Measurements from ENCODE around the gene CEP250. TPM values are rescaled to one million over a fixed set of nuclear protein-coding genes. Genes with fewer than 3 reads are reported as not detected.

Gene CEP250
- total RNA-seq, 1 donor from 2014 or later = 28.9 TPM

- no peak for DNase-seq (ENCODE audit: low read depth)
These were observed 106.3 kb downstream of the CEP250 start for GRCh38 chr20:35561671-35562070.

- no peak for DNase-seq (ENCODE audit: low read depth)
These were observed 107.2 kb downstream of the CEP250 start for GRCh38 chr20:35562541-35563110.

- DNase-seq (ENCODE audit: low read depth) = no peak
These were observed 108.4 kb downstream of the CEP250 start for GRCh38 chr20:35563834-35564233.

GRCh38 chr20:35564905-35565304 is 109.5 kb downstream of the CEP250 start:
- no peak for DNase-seq (ENCODE audit: low read depth)

- no peak for DNase-seq (ENCODE audit: low read depth)
These were observed 113.2 kb downstream of the CEP250 start for GRCh38 chr20:35568645-35569044.

MicroRNA genes within 50 kb of the gene (microRNA counts, 767-probe panel; counts per million panel counts)
- microRNA hsa-miR-1289 = not detected

Small RNAs within 50 kb of the gene (microRNA-seq; reads per million reads assigned to microRNA genes)
- not detected for gene MIR1289-1

Other genes with a start within 250 kb of the CEP250 start
- gene MMP24, start 228.9 kb upstream of the CEP250 start, total RNA-seq = 0.16 and 0.29 TPM in 2 replicates
- 18.9 and 21.4 TPM in 2 replicates for gene MMP24OS, start 177.5 kb upstream of the CEP250 start, total RNA-seq
- gene EIF6, start 170.8 kb upstream of the CEP250 start, total RNA-seq = 79.4 and 88.0 TPM in 2 replicates
- not detected in 2 replicates for gene FAM83C, start 163.2 kb upstream of the CEP250 start, total RNA-seq
- 54.8 and 75.1 TPM in 2 replicates for gene UQCC1, start 43.6 kb upstream of the CEP250 start, total RNA-seq
- gene GDF5, start 17.4 kb upstream of the CEP250 start, total RNA-seq = 2.9 and 4.0 TPM in 2 replicates
- gene C20orf173, start 74.1 kb downstream of the CEP250 start, total RNA-seq = not detected in 2 replicates
- gene ERGIC3, start 86.5 kb downstream of the CEP250 start, total RNA-seq = 169 and 210 TPM in 2 replicates
- gene SPAG4, start 160.2 kb downstream of the CEP250 start, total RNA-seq = 1.2 and 5.5 TPM in 2 replicates
- 109 and 117 TPM in 2 replicates for gene CPNE1, start 209.3 kb downstream of the CEP250 start, total RNA-seq
- gene RBM12, start 209.3 kb downstream of the CEP250 start, total RNA-seq = 32.7 and 33.3 TPM in 2 replicates
- gene NFS1, start 243.8 kb downstream of the CEP250 start, total RNA-seq = 34.3 and 37.1 TPM in 2 replicates
- 227 and 282 TPM in 2 replicates for gene ROMO1, start 243.8 kb downstream of the CEP250 start, total RNA-seq